Measurements from ENCODE around the gene UBE2QL1.

Gene UBE2QL1

DNA sequence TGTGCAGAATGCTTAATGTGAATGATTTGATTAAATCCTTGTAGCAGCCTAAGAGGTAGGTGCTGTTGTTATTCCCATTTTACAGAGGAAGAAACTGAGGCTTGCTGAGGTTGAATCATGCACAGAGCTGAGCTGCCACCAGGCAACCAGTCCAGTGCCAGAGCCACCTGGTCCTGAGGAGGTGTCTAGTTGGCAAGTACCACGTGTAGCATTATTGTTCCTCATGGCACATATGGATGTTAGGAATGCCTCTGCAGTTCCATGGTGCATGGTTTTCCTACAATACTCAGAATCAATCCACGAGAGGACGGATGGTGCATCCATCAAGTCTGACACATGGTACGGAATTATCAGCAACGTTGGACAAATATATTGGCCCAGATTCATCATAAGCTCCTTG, 8.9 kb downstream of the UBE2QL1 start:
- Mint-ChIP-seq H3K27me3 (peaks cover 36% of the 10 kb centered on the region), H3K27ac (no peak overlapping the region), H3K9me3 (no peaks in the 10 kb centered on the region)

DNA sequence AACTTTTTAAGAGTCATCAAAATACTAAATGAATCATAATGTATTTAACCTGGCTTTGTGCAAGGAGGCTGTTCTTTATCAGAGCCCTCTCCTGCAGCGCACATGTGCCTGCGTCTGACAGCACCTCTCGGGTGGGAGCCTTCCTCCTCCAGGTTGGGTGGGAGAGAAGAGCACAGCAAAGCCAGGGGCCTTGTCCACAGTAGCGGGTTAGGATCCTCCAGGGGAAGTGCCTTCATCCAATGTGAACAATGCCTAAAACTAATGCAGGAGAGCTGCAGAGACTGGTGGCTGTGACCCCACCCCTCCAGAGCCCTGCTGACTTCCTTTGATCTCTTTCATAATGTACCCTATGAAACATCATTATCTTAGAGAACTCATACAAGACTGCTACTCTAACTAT, 10.2 kb downstream of the UBE2QL1 start:
- peaks cover 31% of the 10 kb centered on the region for H3K27me3 Mint-ChIP-seq
- H3K9me3 Mint-ChIP-seq: no peaks in the 10 kb centered on the region
- no peaks in the 10 kb centered on the region for H3K4me1 Mint-ChIP-seq (ENCODE audit: low read depth)
- H3K36me3 Mint-ChIP-seq (ENCODE audit: low read depth): no peaks in the 10 kb centered on the region
- no peak overlapping the region for H3K27ac Mint-ChIP-seq
- no peak overlapping the region for H3K4me3 Mint-ChIP-seq

More for the DNA sequence above, 8.9 kb downstream of the UBE2QL1 start:
- H3K4me3 Mint-ChIP-seq: no peak overlapping the region
- no peaks in the 10 kb centered on the region for H3K4me1 Mint-ChIP-seq (ENCODE audit: low read depth)
- no peaks in the 10 kb centered on the region for H3K36me3 Mint-ChIP-seq (ENCODE audit: low read depth)

DNA sequence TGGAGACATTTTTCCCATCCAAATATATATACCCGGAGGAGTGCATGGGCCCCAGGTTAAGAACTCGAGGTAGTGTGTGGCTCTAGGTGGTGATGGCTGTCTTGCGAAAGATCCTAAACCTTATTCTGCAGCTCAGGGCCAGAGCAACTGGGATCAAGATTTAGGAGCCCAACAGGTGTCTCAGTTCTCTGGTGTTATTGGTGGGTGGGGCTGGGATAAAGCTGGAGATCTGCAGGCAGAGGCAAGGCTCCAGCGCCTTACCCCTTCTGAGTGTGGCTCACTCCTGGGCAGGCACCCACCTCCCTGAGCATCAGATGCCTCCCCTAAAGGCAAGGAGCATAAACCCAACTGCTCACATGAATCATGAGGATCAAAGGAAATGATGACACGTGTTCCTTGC, 11.2 kb downstream of the UBE2QL1 start:
- no peak overlapping the region for H3K27ac Mint-ChIP-seq
- peaks cover 23% of the 10 kb centered on the region for H3K27me3 Mint-ChIP-seq
- no peak overlapping the region for H3K4me3 Mint-ChIP-seq
- no peaks in the 10 kb centered on the region for H3K36me3 Mint-ChIP-seq (ENCODE audit: low read depth)
- no peaks in the 10 kb centered on the region for H3K4me1 Mint-ChIP-seq (ENCODE audit: low read depth)
- H3K9me3 Mint-ChIP-seq: no peaks in the 10 kb centered on the region

DNA sequence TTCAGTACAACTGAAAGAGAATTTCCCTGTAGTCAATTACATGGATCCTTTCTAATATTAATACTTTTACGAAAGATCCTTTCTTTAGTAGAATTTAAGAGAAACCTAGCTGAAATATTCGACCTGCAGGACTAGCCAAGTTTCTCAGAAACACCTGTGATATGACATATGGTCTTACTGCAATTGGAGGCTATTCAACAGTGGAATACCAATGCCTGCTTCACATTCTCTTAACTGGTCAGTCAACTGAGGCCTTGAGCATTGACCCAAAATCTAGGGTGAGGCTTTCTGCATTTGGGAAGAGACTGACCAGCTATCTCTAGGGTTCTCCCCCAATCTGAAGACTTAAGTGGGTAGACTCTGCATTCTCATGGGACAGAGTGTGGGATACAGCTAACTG, 12.3 kb downstream of the UBE2QL1 start:
- H3K27ac Mint-ChIP-seq: no peak overlapping the region
- no peaks in the 10 kb centered on the region for H3K4me1 Mint-ChIP-seq (ENCODE audit: low read depth)
- H3K4me3 Mint-ChIP-seq: no peak overlapping the region
- no peaks in the 10 kb centered on the region for H3K9me3 Mint-ChIP-seq
- peaks cover 20% of the 10 kb centered on the region for H3K27me3 Mint-ChIP-seq
- no peaks in the 10 kb centered on the region for H3K36me3 Mint-ChIP-seq (ENCODE audit: low read depth)

DNA sequence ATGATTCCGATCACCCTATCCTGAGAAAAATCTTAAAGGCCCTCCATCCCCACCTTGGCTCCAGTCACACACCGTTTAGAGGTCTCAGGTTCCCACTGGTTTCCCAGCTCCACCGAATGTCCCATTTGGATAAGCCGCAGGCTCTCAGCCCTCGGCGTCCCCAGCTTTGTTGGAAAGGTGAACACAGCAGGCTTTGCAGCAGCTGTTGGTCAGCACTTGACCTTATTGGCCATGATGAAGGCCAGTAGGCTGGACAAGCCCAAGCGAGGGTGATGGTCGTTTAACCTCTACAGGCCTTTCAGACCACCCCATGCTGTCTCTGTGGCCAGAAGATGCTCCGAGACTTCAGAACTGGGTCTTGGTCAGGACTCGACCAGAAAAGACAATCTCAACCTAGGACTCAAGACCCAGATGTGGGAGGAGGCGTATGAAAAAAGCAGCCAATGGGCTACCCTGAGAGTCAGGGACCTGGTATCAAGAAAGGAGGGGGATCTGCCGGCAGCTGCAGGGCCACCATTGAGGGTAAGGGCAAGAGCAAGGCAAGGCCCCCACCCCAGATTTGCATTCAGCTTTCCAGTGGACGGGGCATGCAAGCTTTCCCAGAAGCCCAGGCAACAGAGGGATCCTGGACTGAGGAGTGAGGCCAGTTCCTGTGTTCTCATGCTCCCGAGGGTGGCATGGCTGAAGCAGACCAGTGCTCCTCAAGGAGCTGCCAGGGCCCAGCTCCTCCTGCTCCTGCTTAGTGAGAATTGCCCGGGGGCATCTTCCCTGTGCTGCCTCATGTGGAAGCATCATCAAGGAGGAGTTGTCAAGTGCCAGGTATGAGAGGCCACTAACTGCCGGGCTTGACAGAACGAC, 13.4 kb downstream of the UBE2QL1 start:
- Mint-ChIP-seq H3K36me3 (ENCODE audit: low read depth) (no peaks in the 10 kb centered on the region), H3K27ac (no peak overlapping the region), H3K9me3 (no peaks in the 10 kb centered on the region), H3K27me3 (peaks cover 14% of the 10 kb centered on the region), H3K4me3 (no peak overlapping the region), H3K4me1 (ENCODE audit: low read depth) (no peaks in the 10 kb centered on the region)

DNA sequence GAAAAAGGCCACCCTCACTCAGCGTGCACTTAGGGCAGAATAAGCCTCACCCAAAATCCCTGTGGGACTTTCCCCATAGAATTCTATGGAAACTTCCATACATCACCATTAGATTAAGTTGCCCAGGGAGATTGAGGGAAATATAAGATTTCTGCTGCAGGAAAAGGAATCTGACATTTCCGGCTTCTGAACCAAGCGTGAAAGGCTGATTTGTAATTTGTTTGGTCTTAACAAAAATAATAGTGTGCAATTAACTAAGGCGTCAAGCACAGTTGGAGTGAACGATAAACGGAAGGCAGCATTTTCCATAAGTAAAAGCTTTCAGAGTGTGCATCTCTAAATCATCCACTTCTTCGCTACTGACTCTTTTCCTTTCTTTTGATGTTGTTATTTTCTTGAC, 14.0 kb downstream of the UBE2QL1 start:
- Mint-ChIP-seq H3K36me3 (ENCODE audit: low read depth) (no peaks in the 10 kb centered on the region), H3K4me1 (ENCODE audit: low read depth) (no peaks in the 10 kb centered on the region), H3K9me3 (no peaks in the 10 kb centered on the region), H3K27ac (no peak overlapping the region), H3K4me3 (no peak overlapping the region), H3K27me3 (peaks cover 7% of the 10 kb centered on the region)

DNA sequence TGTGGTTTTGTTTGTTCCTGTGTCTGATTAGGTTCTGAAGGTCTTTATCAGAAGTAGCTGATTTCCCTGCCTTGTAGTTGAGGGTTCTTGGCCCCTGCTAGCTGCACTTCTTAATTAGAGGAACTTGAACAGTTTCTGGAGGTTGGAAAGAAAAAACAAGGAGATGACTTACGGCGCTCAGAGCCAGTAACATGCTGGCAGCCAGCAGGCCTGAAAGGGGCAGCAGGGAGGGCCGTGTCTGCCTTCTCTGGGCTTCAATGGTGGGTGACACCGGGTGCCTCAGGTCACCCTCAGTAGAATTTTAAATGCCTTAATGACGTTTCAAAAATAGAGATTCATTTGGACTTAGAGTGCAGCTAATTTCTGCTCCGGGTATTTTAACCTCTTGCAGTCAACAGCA, 15.8 kb downstream of the UBE2QL1 start:
- Mint-ChIP-seq H3K4me1 (ENCODE audit: low read depth) (no peaks in the 10 kb centered on the region), H3K9me3 (no peaks in the 10 kb centered on the region), H3K27ac (no peak overlapping the region)

DNA sequence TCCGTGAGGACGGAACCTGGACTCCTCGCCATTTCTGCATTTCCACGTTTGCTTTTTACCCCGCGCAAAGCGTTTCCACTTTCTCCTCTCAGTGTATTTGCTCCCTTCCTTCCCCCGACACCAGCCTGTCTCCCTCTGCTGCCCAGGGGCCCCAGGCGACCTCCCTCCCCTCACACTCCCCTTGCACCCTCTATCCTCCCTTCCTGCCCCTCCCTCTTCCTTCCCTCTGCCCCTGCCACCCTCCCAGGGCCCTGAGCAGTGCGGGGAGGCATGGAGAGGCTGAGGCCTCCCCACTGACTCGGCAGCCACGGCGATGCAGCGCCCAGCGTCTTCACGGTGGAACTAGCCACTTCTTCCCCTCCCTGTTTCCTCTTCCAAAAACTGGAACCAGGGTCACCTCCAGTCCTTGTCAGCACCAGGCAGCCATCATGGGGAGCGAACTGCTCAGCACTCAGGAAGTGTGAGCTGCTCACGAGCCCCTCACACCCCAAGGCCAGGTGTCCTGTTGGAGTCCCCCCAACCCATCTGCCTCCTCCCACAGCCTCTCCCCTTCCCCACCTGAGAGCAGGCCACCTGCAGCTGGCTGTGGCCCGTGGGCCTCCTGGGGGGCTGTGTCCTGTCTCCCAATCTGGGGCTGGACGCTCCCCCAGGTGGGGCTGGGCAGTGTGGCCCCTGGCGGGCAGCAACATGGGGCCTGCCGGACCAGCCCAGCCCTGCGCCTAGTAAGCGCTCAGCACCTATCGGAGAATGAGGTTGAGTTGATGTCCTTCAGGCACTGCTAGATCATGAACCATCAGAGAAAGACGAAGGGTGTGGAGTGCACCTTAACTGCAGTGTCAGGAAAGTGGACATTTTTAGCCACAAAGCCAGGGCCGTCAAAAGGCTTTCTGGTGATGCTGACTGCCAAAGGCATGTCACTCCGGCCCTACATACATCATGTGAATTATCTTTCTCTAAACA, 17.5 kb downstream of the UBE2QL1 start:
- Mint-ChIP-seq H3K4me3 (no peak overlapping the region), H3K27ac (no peak overlapping the region), H3K9me3 (no peaks in the 10 kb centered on the region), H3K27me3 (peaks cover 4% of the 10 kb centered on the region), H3K36me3 (ENCODE audit: low read depth) (no peaks in the 10 kb centered on the region), H3K4me1 (ENCODE audit: low read depth) (no peaks in the 10 kb centered on the region)

More for the DNA sequence above, 15.8 kb downstream of the UBE2QL1 start:
- Mint-ChIP-seq H3K36me3 (ENCODE audit: low read depth) (no peaks in the 10 kb centered on the region), H3K27me3 (peaks cover 6% of the 10 kb centered on the region), H3K4me3 (no peak overlapping the region)

DNA sequence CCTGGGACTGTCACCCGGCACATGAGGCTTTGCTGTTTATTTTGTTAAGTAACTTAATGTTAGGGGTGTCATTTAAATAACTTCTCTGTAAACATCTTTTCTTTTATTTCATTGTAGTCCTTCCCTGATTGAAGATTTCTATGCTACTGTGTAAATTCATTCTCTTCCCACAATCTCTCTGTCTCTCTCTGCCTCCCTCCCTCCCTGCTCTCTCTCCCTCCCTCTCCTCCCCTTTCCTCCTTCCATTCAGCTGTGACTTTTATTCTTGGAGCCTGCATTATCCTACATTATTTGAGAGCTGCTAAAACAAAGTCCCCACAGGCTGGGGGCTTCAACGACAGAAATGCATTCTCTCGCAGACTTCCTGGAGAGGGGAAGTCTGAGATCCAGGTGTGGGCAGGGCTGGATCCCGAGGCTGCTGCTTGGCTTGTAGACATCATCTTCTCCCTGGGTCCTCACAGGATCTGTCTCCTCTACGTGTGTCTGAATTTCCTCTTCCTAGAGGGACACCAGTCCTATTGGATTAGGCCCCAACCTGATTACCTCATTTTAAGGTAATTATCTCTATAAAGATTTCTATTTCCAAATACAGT, 18.4 kb downstream of the UBE2QL1 start:
- no peak overlapping the region for H3K27ac Mint-ChIP-seq
- H3K9me3 Mint-ChIP-seq: no peaks in the 10 kb centered on the region

DNA sequence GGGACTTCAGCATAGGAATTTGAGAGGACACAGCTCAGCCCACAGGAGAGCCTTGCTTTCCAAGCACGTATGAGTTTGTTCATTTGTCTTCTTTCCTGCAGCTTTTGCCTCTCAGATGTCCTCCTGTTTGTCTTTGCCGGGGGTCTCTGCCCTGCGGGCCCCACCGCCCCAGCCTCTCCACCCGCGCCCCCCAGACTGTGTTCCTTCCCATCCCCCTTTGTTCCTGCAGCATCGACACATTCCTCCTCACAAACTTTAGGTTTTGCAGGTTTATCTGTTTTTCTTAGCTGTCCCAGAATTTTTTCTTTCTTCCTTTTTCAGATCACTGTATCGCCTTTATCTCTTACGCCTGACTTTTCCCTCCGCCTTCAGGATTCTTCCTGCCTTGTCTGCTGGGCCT, 18.9 kb downstream of the UBE2QL1 start:
- no peak overlapping the region for H3K4me3 Mint-ChIP-seq
- H3K36me3 Mint-ChIP-seq (ENCODE audit: low read depth): no peaks in the 10 kb centered on the region

More for the DNA sequence above, 18.4 kb downstream of the UBE2QL1 start:
- peaks cover 4% of the 10 kb centered on the region for H3K27me3 Mint-ChIP-seq
- no peaks in the 10 kb centered on the region for H3K4me1 Mint-ChIP-seq (ENCODE audit: low read depth)
- H3K36me3 Mint-ChIP-seq (ENCODE audit: low read depth): no peaks in the 10 kb centered on the region
- H3K4me3 Mint-ChIP-seq: no peak overlapping the region

DNA sequence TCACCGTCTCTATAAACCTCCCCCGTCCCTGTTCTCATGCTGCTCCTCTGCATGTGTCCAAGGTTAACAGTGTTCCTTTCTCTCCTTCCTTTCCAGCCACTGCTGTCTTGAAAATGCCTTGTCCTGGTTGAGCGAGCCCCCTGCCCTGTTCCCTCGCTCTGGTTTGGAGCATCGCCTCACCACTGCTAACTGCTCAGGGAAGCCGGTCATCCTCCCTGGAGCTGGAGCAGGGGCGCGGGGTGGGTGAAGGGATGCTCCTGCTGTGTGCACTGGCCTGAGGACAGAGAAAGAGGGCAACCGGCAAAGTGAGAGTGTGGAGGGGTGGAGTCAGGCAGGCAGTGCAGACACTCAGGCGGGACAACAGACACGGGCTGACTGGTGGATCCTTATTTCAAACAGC, 19.4 kb downstream of the UBE2QL1 start:
- Mint-ChIP-seq H3K27ac (no peak overlapping the region), H3K27me3 (peaks cover 10% of the 10 kb centered on the region), H3K9me3 (no peaks in the 10 kb centered on the region), H3K36me3 (ENCODE audit: low read depth) (no peaks in the 10 kb centered on the region), H3K4me3 (no peak overlapping the region), H3K4me1 (ENCODE audit: low read depth) (no peaks in the 10 kb centered on the region)

More for the DNA sequence above, 18.9 kb downstream of the UBE2QL1 start:
- Mint-ChIP-seq H3K9me3 (no peaks in the 10 kb centered on the region), H3K27ac (no peak overlapping the region), H3K27me3 (peaks cover 4% of the 10 kb centered on the region), H3K4me1 (ENCODE audit: low read depth) (no peaks in the 10 kb centered on the region)

DNA sequence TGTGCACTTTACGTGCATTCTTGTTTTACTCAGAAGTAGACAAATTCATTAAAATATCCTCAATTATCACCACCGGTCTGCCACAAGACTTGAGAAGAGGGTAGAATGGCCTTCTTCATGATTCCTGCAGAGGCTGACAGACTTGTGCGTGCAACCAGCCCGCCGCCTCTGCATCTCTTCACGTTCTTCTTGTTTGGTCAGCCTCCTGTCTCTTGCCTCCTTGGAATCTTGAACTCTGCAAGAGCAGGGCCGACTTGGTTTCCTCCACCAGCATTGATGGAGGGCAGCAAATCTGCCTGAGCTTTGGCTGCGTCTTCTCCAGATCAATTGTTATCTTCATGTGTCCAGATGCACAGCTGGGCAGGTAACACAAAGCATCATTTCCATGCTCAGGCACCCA, 20.2 kb downstream of the UBE2QL1 start:
- no peaks in the 10 kb centered on the region for H3K36me3 Mint-ChIP-seq (ENCODE audit: low read depth)
- H3K9me3 Mint-ChIP-seq: no peaks in the 10 kb centered on the region
- H3K4me3 Mint-ChIP-seq: no peak overlapping the region
- H3K27me3 Mint-ChIP-seq: peaks cover 11% of the 10 kb centered on the region
- H3K27ac Mint-ChIP-seq: no peak overlapping the region
- no peaks in the 10 kb centered on the region for H3K4me1 Mint-ChIP-seq (ENCODE audit: low read depth)

DNA sequence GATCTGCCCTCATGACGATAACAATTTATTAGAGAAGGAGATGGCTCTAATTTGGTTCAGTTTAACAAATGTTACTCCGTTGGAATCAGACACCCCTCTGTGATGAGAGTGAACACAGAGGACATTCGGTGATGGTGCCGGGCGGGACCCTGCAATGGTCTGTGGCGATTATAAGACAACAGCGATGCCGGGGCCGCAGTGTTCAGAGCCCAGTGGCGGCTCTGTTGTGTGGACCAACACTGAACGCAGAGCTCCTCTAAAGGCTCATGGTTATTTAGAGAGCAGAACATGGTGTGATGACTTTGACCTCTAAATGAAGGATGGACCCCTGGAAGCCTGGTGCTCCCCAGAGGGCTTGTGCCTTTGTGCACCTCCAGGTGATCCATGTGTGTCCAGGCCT, 21.2 kb downstream of the UBE2QL1 start:
- Mint-ChIP-seq H3K4me3 (no peak overlapping the region), H3K27ac (no peak overlapping the region), H3K36me3 (ENCODE audit: low read depth) (no peaks in the 10 kb centered on the region), H3K4me1 (ENCODE audit: low read depth) (no peaks in the 10 kb centered on the region), H3K27me3 (peaks cover 11% of the 10 kb centered on the region), H3K9me3 (no peaks in the 10 kb centered on the region)

DNA sequence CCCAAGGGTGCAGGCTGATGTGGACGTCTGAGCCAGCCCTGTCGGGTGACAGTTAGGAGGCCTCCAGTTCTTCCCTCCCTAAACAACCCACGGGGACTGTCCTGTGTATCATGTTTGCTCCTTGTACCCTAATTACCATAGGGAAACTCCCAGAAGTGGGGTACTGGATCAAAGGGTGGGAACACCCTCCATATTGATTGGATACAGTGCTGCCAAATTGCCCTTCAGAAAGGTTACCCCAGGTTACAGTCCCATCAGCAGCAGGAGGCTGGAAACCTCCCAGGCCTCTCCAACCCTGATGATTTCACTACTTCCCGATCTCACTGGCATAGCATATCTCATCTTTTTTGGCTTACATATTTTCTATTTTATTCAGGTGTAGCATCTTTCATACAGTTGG, 22.0 kb downstream of the UBE2QL1 start:
- Mint-ChIP-seq H3K4me3 (no peak overlapping the region), H3K27me3 (peaks cover 11% of the 10 kb centered on the region), H3K36me3 (ENCODE audit: low read depth) (no peaks in the 10 kb centered on the region), H3K9me3 (no peaks in the 10 kb centered on the region), H3K4me1 (ENCODE audit: low read depth) (no peaks in the 10 kb centered on the region), H3K27ac (no peak overlapping the region)

DNA sequence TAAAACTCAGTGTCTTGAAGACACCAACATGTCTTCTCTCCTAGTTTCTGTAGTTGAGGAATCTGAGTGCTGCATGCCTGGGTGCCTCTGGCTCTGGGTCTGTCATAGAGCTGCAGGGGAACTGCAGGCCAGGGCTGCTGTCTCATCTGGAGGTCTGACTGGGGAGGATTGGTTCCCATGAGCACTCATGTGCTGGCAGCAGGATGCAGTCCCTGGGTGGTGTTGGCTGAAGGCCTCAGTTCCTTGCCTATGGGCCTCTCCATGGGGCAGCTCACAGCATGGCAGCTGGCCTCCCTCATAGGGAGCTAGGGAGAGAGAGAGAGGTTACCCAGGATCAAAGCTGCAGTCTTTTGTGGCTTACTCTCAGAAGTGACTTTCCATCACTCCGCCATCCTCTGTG, 22.6 kb downstream of the UBE2QL1 start:
- Mint-ChIP-seq H3K4me1 (ENCODE audit: low read depth) (no peaks in the 10 kb centered on the region), H3K9me3 (no peaks in the 10 kb centered on the region), H3K36me3 (ENCODE audit: low read depth) (no peaks in the 10 kb centered on the region), H3K4me3 (no peak overlapping the region), H3K27me3 (peaks cover 11% of the 10 kb centered on the region), H3K27ac (no peak overlapping the region)
